SK-N-SH treated with all-trans-retinoic acid at 6 μM for 48 hours (cell line): ENCODE measurements around the gene LTN1.

ENCODE experiments used
- ARNTL ChIP-seq: fragments of 450-650 bp; formaldehyde crosslinking; IDR thresholded peaks from 2 replicates; pipeline ENCODE4 v1.5.0; 2020; ENCODE audit warnings: low read depth, mild to moderate bottlenecking, moderate library complexity, borderline replicate concordance
- BACH2 ChIP-seq: fragments of 250-450 bp; sonication (Bioruptor Pico); IDR thresholded peaks from 2 replicates; pipeline ENCODE4 v1.9.0; 2021; ENCODE audit warnings: mild to moderate bottlenecking, borderline replicate concordance
- GLIS3 ChIP-seq: fragments of 250-450 bp; sonication (Bioruptor Pico); IDR thresholded peaks from 2 replicates; pipeline ENCODE4 v1.5.0; 2020; ENCODE audit warnings: mild to moderate bottlenecking, moderate library complexity
- ZC3H10 ChIP-seq: fragments of 250-450 bp; sonication (Bioruptor Pico); IDR thresholded peaks from 2 replicates; pipeline ENCODE4 v1.5.1; 2021; ENCODE audit warnings: mild to moderate bottlenecking, moderate library complexity
- ZFP30 ChIP-seq: fragments of 450-650 bp; formaldehyde crosslinking; IDR thresholded peaks from 2 replicates; pipeline ENCODE4 v1.5.0; 2022; ENCODE audit warnings: mild to moderate bottlenecking, moderate library complexity
- ZNF8 ChIP-seq: fragments of 450-650 bp; formaldehyde crosslinking; IDR thresholded peaks from 2 replicates; pipeline ENCODE4 v1.5.0; 2020; ENCODE audit warnings: mild to moderate bottlenecking, moderate library complexity
- TF ChIP-seq, protein P1 (sequence below): fragments of 250-450 bp; sonication (Bioruptor Pico); IDR thresholded peaks from 2 replicates; pipeline ENCODE4 v1.8.0; 2021; ENCODE audit warnings: low read depth, mild to moderate bottlenecking, moderate library complexity, borderline replicate concordance

DNA sequence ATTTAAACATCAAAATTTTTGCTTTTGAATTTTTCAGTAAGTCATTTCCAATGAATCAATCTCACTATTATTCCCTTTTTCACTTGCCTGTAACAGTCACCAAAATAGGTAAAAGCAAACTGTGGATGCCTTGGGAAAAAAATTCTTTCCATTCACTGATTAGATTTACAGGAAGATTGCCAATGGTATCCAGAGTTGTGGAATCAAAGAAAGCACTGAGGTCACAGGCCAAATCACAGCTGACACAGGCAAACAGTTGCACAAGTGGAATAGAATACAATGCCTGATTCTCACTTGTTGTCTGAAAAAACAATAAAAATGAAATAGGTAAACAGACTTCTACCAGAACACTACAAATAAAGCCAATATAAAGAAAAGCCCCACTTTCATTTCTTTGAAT lies 48.4 kb downstream of the LTN1 start:
- no peak for TF ChIP-seq GLIS3
- no peak for TF ChIP-seq ZFP30 (CRISPR knock-in tag)
- no peak for TF ChIP-seq ZNF8
- TF ChIP-seq ARNTL (CRISPR knock-in tag), result no peak
- no peak for TF ChIP-seq BACH2 (CRISPR knock-in tag)
- TF ChIP-seq, protein P1, sequence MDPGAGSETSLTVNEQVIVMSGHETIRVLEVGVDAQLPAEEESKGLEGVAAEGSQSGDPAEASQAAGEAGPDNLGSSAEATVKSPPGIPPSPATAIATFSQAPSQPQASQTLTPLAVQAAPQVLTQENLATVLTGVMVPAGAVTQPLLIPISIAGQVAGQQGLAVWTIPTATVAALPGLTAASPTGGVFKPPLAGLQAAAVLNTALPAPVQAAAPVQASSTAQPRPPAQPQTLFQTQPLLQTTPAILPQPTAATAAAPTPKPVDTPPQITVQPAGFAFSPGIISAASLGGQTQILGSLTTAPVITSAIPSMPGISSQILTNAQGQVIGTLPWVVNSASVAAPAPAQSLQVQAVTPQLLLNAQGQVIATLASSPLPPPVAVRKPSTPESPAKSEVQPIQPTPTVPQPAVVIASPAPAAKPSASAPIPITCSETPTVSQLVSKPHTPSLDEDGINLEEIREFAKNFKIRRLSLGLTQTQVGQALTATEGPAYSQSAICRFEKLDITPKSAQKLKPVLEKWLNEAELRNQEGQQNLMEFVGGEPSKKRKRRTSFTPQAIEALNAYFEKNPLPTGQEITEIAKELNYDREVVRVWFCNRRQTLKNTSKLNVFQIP (CRISPR knock-in tag), result no peak
- no peak for TF ChIP-seq ZC3H10 (CRISPR knock-in tag)
